WERI-Rb-1 (cell line): ENCODE measurements around the gene FBXO44.

Experiments used
- DNase-seq: peaks from one replicate; pipeline ENCODE4 v3.0.0-alpha.2; 2020
- H3K27ac ChIP-seq: fragments of 250-450 bp; sonication (Bioruptor Pico); 2 replicates; pipeline ENCODE4 v1.5.1; 2020; ENCODE audit warnings: mild to moderate bottlenecking, moderate library complexity
- H3K27me3 ChIP-seq: fragments of 250-450 bp; sonication (Bioruptor Pico); 2 replicates; pipeline ENCODE4 v1.5.1; 2021; ENCODE audit warnings: mild to moderate bottlenecking, low read depth, moderate library complexity; ENCODE audit not compliant: insufficient read depth, severe bottlenecking
- H3K36me3 ChIP-seq: fragments of 250-450 bp; sonication (Bioruptor Pico); 2 replicates; pipeline ENCODE4 v1.5.1; 2020; ENCODE audit warnings: mild to moderate bottlenecking, moderate library complexity
- H3K4me3 ChIP-seq: 2 replicates; pipeline ENCODE4 v1.5.1; 2011; ENCODE audit warnings: low read depth, mild to moderate bottlenecking, control low read depth, low read length
- H3K9me3 ChIP-seq: fragments of 250-450 bp; sonication (Bioruptor Pico); 2 replicates; pipeline ENCODE4 v1.5.1; 2021; ENCODE audit warnings: mild to moderate bottlenecking, moderate library complexity; ENCODE audit not compliant: severe bottlenecking
- CTCF ChIP-seq: IDR thresholded peaks from 2 replicates; pipeline ENCODE4 v1.5.1; 2011; ENCODE audit warnings: low read depth, mild to moderate bottlenecking, control low read depth, inconsistent platforms, low read length

FBXO44 gene

GRCh38 chr1:11671205-11671543 is 16.5 kb downstream of the FBXO44 start:
- no peak for TF ChIP-seq CTCF
- H3K27me3 ChIP-seq: no peaks in the 10 kb centered on the region
- peaks cover 62% of the 10 kb centered on the region for H3K36me3 ChIP-seq
- no peak overlapping the region for H3K4me3 ChIP-seq
- H3K9me3 ChIP-seq: no peaks in the 10 kb centered on the region
- no peak for DNase-seq
- no peak overlapping the region for H3K27ac ChIP-seq

- H3K9me3 ChIP-seq: no peaks in the 10 kb centered on the region
- no peak for DNase-seq
- H3K27ac ChIP-seq: no peak overlapping the region
- no peak overlapping the region for H3K4me3 ChIP-seq
- H3K36me3 ChIP-seq: peaks cover 63% of the 10 kb centered on the region
- no peaks in the 10 kb centered on the region for H3K27me3 ChIP-seq
- no peak for TF ChIP-seq CTCF
These were observed 17.0 kb downstream of the FBXO44 start for GRCh38 chr1:11671544-11672286.

GRCh38 chr1:11673089-11673769 is 18.6 kb downstream of the FBXO44 start:
- H3K9me3 ChIP-seq: no peaks in the 10 kb centered on the region
- peaks cover 72% of the 10 kb centered on the region for H3K36me3 ChIP-seq
- TF ChIP-seq CTCF: no peak
- no peaks in the 10 kb centered on the region for H3K27me3 ChIP-seq
- no peak overlapping the region for H3K27ac ChIP-seq
- no peak overlapping the region for H3K4me3 ChIP-seq
- no peak for DNase-seq

GRCh38 chr1:11674488-11674887 is 19.8 kb downstream of the FBXO44 start:
- Histone ChIP-seq H3K36me3 (peaks cover 83% of the 10 kb centered on the region), H3K27me3 (no peaks in the 10 kb centered on the region), H3K27ac (no peak overlapping the region), H3K9me3 (no peaks in the 10 kb centered on the region), H3K4me3 (no peak overlapping the region)
- no peak for TF ChIP-seq CTCF
- no peak for DNase-seq

- H3K4me3 ChIP-seq: no peak overlapping the region
- TF ChIP-seq CTCF: no peak
- DNase-seq: no peak
- no peaks in the 10 kb centered on the region for H3K9me3 ChIP-seq
- H3K27me3 ChIP-seq: no peaks in the 10 kb centered on the region
- H3K36me3 ChIP-seq: peaks cover 82% of the 10 kb centered on the region
- H3K27ac ChIP-seq: no peak overlapping the region
These were observed 20.6 kb downstream of the FBXO44 start for GRCh38 chr1:11675325-11675724.
